Measurements from ENCODE around the gene SLF1.

The SLF1 gene

GRCh38 chr5:94670726-94671125 lies 52.3 kb downstream of the SLF1 start:
- H3K36me3 ChIP-seq = peaks cover 11% of the 10 kb centered on the region
- no peak for DNase-seq

DNA sequence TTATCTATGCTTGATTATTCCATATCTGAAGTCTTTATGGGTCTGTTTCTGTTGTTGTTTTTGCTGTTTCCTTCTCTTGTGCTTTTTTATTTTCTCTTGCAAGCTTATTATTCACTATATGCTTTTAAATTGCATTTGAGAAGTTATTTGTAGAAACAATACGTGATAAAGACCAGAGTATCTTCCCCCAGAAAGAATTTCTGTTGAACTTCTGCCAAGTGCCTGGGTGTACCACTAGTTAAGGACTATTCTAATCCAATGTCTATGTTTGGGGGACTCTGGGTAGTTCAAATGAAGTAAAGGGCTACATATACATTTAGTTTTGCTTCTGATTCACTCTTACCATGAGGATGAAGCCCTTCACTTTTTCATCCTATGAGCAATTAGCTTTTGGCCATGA lies 54.3 kb downstream of the SLF1 start:
- Histone ChIP-seq H3K27ac (no peak overlapping the region), H3K9me3 (ENCODE audit: severe bottlenecking) (no peaks in the 10 kb centered on the region), H3K4me3 (ENCODE audit: low read depth, low read length) (no peak overlapping the region), H3K36me3 (peaks cover 9% of the 10 kb centered on the region), H3K27me3 (ENCODE audit: insufficient read depth, low read depth, severe bottlenecking) (no peaks in the 10 kb centered on the region)
- TF ChIP-seq, protein P1, sequence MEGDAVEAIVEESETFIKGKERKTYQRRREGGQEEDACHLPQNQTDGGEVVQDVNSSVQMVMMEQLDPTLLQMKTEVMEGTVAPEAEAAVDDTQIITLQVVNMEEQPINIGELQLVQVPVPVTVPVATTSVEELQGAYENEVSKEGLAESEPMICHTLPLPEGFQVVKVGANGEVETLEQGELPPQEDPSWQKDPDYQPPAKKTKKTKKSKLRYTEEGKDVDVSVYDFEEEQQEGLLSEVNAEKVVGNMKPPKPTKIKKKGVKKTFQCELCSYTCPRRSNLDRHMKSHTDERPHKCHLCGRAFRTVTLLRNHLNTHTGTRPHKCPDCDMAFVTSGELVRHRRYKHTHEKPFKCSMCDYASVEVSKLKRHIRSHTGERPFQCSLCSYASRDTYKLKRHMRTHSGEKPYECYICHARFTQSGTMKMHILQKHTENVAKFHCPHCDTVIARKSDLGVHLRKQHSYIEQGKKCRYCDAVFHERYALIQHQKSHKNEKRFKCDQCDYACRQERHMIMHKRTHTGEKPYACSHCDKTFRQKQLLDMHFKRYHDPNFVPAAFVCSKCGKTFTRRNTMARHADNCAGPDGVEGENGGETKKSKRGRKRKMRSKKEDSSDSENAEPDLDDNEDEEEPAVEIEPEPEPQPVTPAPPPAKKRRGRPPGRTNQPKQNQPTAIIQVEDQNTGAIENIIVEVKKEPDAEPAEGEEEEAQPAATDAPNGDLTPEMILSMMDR (IDR thresholded peaks at IDR 0.05; ENCODE audit: low read depth, low read length) = no peak
- DNase-seq = no peak

More at GRCh38 chr5:94670726-94671125, 52.3 kb downstream of the SLF1 start:
- H3K27me3 ChIP-seq (ENCODE audit: insufficient read depth, low read depth, severe bottlenecking) = no peaks in the 10 kb centered on the region
- H3K9me3 ChIP-seq (ENCODE audit: severe bottlenecking) = no peaks in the 10 kb centered on the region
- TF ChIP-seq, protein P1 (IDR thresholded peaks at IDR 0.05; ENCODE audit: low read depth, low read length) = no peak
- H3K27ac ChIP-seq = no peak overlapping the region
- H3K4me3 ChIP-seq (ENCODE audit: low read depth, low read length) = no peak overlapping the region

DNA sequence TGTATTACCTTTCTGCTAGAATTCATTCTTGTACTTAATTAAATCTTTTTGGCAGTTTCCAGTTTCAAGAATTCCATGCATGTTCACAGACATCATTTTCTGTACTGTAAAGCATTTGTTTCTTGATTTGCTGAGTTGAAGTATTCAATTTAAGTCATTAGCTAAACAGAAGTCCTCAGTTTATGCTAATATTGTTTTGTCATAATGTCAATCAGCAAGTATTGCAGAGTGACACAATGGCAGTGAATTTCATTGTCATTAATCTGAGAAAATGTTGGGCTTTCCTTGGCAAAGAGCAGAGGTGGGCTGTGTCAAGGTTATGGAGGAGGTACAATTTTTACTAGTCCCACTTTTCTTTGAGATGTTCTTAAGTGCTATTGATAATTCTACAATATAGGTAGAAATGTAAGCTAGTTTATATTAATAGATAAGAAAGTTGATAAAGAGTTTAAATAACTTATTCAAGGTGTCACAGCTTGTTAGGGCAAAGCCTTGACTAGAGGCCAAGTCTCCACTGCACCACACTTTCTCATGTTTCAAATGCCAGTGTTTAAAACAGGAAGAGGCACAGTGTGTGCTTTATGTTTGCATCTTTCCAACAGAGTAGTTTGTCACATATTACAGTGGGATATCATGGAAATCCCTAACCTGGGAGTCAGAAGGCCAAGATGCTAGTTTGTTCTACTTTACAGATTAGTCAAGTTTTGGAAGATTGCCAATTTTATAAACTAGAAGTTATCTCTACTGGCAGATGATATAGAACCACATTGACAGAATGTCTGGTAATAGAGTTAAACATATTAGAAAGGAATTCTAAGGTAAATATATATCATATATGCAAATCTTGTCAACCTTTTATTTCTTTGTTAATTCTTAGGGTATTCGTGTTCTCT lies 56.3 kb downstream of the SLF1 start:
- Histone ChIP-seq H3K4me3 (ENCODE audit: low read depth, low read length) (no peak overlapping the region), H3K9me3 (ENCODE audit: severe bottlenecking) (no peaks in the 10 kb centered on the region), H3K36me3 (peaks cover 9% of the 10 kb centered on the region), H3K27ac (no peak overlapping the region), H3K27me3 (ENCODE audit: insufficient read depth, low read depth, severe bottlenecking) (no peaks in the 10 kb centered on the region)
- TF ChIP-seq, protein P1 (IDR thresholded peaks at IDR 0.05; ENCODE audit: low read depth, low read length) = no peak
- no peak for DNase-seq

DNA sequence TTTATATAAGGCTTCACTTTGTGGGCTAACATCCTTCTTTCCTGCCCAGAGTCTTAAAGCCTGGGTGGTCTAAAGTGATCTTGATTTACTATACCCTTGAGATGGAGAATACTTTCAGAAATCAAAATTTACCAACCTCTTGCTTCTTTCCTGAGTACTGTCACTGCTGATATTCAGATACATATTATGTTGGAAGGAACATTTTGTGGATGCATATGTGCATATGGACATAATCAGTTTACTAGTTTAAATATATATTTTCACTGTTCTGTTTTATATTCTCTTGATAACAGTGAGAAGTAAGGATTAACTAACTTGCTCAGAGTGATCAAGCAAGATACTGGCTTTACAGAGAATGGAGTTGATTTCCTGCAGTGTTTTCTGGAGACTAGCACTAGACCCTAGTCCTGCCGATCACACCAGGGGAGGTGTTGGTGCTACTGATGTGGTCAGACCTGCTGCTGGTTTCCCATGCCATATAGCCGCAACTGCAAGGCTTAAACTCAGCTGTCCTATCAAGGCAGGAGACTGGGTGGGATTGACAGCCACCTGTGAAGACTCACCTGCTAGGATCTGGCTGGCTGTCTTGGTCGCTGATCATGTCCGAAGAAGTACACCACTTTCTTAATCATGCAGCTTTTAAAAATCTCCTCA lies 57.6 kb downstream of the SLF1 start:
- Histone ChIP-seq H3K4me3 (ENCODE audit: low read depth, low read length) (no peak overlapping the region), H3K27ac (no peak overlapping the region), H3K36me3 (peaks cover 4% of the 10 kb centered on the region), H3K9me3 (ENCODE audit: severe bottlenecking) (no peaks in the 10 kb centered on the region), H3K27me3 (ENCODE audit: insufficient read depth, low read depth, severe bottlenecking) (no peaks in the 10 kb centered on the region)
- DNase-seq = no peak
- TF ChIP-seq, protein P1 (IDR thresholded peaks at IDR 0.05; ENCODE audit: low read depth, low read length) = no peak

- Histone ChIP-seq H3K36me3 (peaks cover 11% of the 10 kb centered on the region), H3K4me3 (ENCODE audit: low read depth, low read length) (no peak overlapping the region), H3K27me3 (ENCODE audit: insufficient read depth, low read depth, severe bottlenecking) (no peaks in the 10 kb centered on the region), H3K9me3 (ENCODE audit: severe bottlenecking) (no peaks in the 10 kb centered on the region), H3K27ac (no peak overlapping the region)
- DNase-seq = no peak
- TF ChIP-seq, protein P1 (IDR thresholded peaks at IDR 0.05; ENCODE audit: low read depth, low read length) = no peak
Measured at GRCh38 chr5:94682814-94683520, 64.5 kb downstream of the SLF1 start.

All from WERI-Rb-1 (cell line).